D721Med (cell line): ENCODE results near the gene NFATC1.
A peak's percentile ranks its signal among the peaks of the same experiment; 100 is the strongest.

Experiments
- DNase-seq: peaks from one replicate; pipeline ENCODE4 v3.0.0; 2011; ENCODE audit warnings: low spot score; ENCODE audit not compliant: insufficient read length
- FAIRE-seq: peaks from 2 replicates; lab custom pipeline; 2011; peaks lifted over from hg19 to GRCh38; lab: Jason Lieb, UNC
- CTCF ChIP-seq: IDR thresholded peaks from 2 replicates; pipeline ENCODE4 v1.5.1; 2012; ENCODE audit warnings: mild to moderate bottlenecking, control low read depth; ENCODE audit not compliant: insufficient read depth; ENCODE audit errors: missing control alignments

NFATC1 gene

GRCh38 chr18:79395308-79395640, 456 bp upstream of the NFATC1 start:
- FAIRE-seq (no peak), DNase-seq (no peak)
- no peak for TF ChIP-seq CTCF

GRCh38 chr18:79396431-79397246, 909 bp downstream of the NFATC1 start:
- TF ChIP-seq CTCF = peak; percentile 10
- FAIRE-seq (no peak), DNase-seq (peak; percentile 81)

- no peak for FAIRE-seq
These were observed 1.6 kb downstream of the NFATC1 start for GRCh38 chr18:79397247-79397829.

GRCh38 chr18:79397830-79398761, 2.4 kb downstream of the NFATC1 start:
- no peak for FAIRE-seq
- no peak for DNase-seq
- no peak for TF ChIP-seq CTCF

More at GRCh38 chr18:79397247-79397829, 1.6 kb downstream of the NFATC1 start:
- no peak for TF ChIP-seq CTCF
- no peak for DNase-seq

- FAIRE-seq (no peak), DNase-seq (no peak)
- TF ChIP-seq CTCF = no peak
These were observed 3.7 kb downstream of the NFATC1 start for GRCh38 chr18:79399275-79400081.

GRCh38 chr18:79400091-79400590, 4.4 kb downstream of the NFATC1 start:
- DNase-seq = no peak
- no peak for TF ChIP-seq CTCF
- FAIRE-seq = no peak
